Choroid plexus epithelial cell (primary cell): Measurements from ENCODE around the gene TEX10.

ENCODE experiments used
- DNase-seq: peaks from one replicate; pipeline ENCODE4 v3.0.0-alpha.2; 2010; ENCODE audit warnings: low read depth
- H3K4me3 ChIP-seq: 2 replicates; pipeline ENCODE4 v1.5.1; 2011; ENCODE audit warnings: low read depth, mild to moderate bottlenecking, control low read depth, low read length, moderate library complexity
- CTCF ChIP-seq: conservative IDR thresholded peaks from 2 replicates; pipeline ENCODE4 v1.5.1; 2011; ENCODE audit warnings: low read depth, mild to moderate bottlenecking, control low read depth, inconsistent platforms, low read length, moderate library complexity

Gene TEX10

DNA sequence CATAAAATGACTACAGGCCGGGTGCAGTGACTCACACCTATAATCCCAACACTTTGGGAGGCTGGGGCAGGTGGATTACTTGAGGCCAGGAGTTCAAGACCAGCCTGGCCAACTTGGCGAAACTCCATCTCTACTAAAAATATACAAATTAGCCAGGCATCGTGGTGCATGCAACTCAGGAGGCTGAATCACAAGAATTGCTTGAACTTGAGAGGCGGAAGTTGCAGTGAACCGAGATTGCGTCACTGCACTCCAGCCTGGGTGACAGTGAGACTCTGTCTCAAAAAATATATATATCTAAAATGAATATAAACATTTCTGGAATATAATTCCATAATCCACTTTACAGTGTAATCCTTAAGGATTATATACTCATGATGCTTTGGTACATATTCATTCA lies 66.5 kb downstream of the TEX10 start:
- H3K4me3 ChIP-seq: no peak overlapping the region
- DNase-seq: no peak
- TF ChIP-seq CTCF: no peak

DNA sequence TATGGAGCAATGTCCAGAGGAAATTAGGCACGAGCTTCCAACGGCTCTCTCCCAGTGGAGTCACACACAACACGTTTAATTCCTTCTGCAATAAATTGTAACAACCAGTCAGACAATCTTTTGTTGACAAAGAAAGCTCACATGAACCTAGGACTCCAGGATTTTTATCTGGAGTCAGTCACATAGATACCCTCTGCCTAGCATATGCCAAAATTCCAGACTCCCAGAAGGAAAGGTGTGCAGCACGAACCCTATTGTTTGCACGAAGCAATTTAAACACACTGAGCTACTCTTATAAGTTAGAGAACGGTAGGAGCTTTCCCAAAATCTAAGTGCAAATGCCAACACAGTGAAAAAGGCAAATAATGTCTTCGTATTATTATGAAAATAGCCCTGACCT lies 67.1 kb downstream of the TEX10 start:
- no peak for DNase-seq
- no peak overlapping the region for H3K4me3 ChIP-seq
- no peak for TF ChIP-seq CTCF

DNA sequence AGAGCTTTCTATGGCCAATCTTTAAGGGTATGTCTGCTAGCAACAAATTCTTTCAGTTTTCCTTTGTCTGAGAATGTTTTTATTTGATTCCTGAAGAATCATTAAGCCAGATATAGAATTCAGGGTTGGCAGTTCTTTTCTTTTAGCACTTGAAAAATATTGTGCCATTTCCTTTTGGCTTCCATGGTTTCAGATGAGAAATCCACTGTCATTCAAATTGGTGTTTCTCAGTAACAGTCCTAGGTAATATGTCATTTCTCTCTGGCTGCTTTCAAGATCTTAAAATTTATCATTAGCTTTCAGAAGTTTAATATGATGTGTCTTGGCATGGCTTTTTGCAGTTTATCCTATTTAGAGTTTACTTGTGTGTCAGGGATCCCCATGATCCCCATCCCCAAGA lies 67.7 kb downstream of the TEX10 start:
- no peak for TF ChIP-seq CTCF
- DNase-seq: no peak
- H3K4me3 ChIP-seq: no peak overlapping the region

DNA sequence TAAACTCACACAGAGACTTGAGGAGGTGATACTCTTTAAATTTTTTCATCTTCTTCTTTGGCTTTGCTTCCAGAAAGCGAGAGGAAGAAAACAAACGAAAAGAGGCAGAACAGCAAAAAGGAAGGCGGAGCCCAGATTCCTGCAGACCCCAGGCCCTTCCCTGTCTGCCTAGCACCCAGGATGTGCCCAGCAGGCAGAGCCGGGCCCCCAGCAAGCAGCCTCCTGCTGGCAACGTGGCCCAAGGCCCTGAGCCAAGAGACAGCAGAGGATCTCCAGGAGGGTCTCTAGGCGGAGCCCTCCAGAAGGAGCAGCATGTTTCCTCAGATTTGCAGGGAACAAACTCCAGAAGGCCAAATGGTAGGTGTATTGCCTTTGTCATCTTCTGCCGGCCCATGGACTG lies 68.5 kb downstream of the TEX10 start:
- H3K4me3 ChIP-seq: no peak overlapping the region
- no peak for TF ChIP-seq CTCF
- DNase-seq: no peak

DNA sequence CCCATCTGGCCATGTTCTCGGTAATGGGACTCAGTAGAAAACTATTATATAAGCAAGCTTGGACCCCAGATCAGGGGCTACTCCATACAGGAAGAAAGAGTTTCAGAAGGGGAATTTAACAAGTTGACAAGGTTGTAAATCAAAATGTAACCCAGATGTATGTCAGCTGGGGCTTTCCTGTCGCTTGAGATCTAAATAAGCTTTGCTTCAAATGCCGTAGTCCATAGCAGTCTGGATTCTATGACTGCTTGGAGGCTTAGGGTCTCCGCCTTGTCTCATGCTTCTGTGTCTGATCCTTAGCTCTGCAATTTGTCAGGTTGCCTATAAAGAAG lies 70.4 kb downstream of the TEX10 start:
- DNase-seq: no peak
- no peak for TF ChIP-seq CTCF
- no peak overlapping the region for H3K4me3 ChIP-seq

GRCh38 chr9:100281676-100282387 lies 70.9 kb downstream of the TEX10 start:
- H3K4me3 ChIP-seq: no peak overlapping the region
- no peak for TF ChIP-seq CTCF
- DNase-seq: no peak

- DNase-seq: no peak
- no peak overlapping the region for H3K4me3 ChIP-seq
- TF ChIP-seq CTCF: no peak
Measured at GRCh38 chr9:100281066-100281465, 71.7 kb downstream of the TEX10 start.
